ENCODE results near the gene TMEM168.
"Not testable (repeated sequence)": the region's sequence is repeated elsewhere in the genome, so short reads cannot be mapped to it uniquely, and the experiment has no call there.

The TMEM168 gene

GRCh38 chr7:112789817-112790585 is at the start of gene TMEM168:
Gene TMEM168 (minus strand): TSS chr7:112790393. CDS start chr7:112784825, 5,568 bp downstream.
- peak; percentile 89 for DNase-seq

GRCh38 chr7:112835928-112836327 is 45.7 kb upstream of the TMEM168 start:
- not testable (repeated sequence) for DNase-seq

GRCh38 chr7:112833082-112833481 is 42.9 kb upstream of the TMEM168 start:
- no peak for DNase-seq

GRCh38 chr7:112830769-112831168 is 40.6 kb upstream of the TMEM168 start:
- no peak for DNase-seq

DNA sequence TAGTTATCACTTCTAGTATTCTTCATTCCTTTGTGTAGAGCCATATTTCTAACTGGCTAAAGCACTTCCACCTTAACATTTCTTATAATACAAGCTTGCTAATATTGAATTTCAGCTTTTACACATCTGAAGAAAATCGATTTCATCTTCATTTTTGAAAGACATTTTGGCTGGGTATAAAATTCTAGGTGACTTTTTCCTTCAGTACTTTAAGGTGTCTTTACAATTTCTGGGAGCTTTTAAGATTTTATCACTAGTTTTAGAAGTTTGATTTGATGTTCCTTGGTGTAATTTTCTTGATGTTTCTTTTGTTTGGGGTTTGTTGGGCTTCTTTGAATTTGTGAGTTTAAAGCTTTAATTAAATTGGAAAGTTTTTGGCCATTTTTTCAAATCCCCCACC is 38.5 kb upstream of the TMEM168 start:
- DNase-seq: no peak

DNA sequence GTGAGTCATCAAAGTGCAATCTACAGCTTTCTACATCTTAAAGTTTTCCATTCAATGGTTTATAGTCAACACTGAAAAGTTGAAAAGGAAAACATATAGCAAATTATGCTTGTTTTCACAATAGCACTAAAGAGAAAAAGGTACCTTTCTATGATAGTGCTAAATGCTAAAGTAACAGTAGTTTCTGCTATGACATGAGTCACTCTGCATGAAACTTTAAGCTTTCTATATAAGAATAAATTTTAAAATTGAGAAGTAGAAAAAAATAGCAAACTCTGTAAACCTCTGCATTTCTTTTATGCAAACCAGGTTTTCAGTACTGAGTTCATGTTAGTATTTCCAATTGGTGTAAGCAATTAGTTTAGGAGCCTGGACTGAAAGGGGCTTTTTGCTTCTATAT is 31.2 kb upstream of the TMEM168 start:
- DNase-seq: no peak

DNA sequence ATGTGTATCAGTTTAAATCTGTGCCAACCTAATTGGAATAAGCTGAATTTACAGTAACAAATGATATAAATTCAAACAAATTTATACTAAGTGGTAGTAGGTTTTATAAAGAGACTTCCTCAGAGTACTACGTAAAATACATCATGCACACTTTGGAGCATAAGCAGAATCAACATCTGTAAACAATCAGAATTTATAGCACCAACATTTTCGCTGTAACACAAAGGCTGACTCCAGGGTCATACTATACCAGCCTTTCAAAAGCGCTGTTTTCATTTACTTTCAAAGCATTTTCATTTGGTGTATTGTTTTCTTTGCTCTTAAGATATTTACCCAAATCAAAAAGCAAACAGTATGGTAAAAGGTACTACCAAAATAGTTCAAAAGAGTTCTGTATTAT is 29.3 kb upstream of the TMEM168 start:
- DNase-seq: no peak

- DNase-seq: no peak
These were observed 16.0 kb upstream of the TMEM168 start for GRCh38 chr7:112806156-112806555.

DNA sequence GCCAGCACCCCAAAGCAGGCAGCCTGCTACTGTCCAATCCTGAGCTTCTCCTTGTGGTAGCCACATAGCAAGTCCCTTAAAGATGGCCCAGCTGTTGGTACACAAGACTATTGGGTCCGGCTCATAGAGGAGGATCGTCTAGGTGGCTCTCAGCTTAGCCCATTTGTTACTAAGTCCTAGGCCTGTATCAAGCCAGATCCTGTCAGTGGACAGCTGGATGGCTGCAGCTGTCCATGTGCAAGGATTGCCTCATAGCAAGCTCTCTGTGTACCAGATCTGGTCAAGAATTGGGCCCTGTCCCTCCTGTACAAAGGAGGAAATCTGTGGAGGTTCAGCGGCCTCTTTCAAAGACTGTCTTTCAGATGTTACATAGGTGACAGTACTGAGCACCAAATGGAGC is 12.2 kb upstream of the TMEM168 start:
- DNase-seq: no peak

GRCh38 chr7:112800486-112800885 is 10.3 kb upstream of the TMEM168 start:
- DNase-seq: no peak

GRCh38 chr7:112799448-112800120 is 9.4 kb upstream of the TMEM168 start:
- DNase-seq: no peak

GRCh38 chr7:112798274-112799159 is 8.3 kb upstream of the TMEM168 start:
- no peak for DNase-seq

GRCh38 chr7:112796552-112796951 is 6.4 kb upstream of the TMEM168 start:
- not testable (repeated sequence) for DNase-seq

- no peak for DNase-seq
These were observed 2.2 kb upstream of the TMEM168 start for GRCh38 chr7:112792441-112792840.

DNA sequence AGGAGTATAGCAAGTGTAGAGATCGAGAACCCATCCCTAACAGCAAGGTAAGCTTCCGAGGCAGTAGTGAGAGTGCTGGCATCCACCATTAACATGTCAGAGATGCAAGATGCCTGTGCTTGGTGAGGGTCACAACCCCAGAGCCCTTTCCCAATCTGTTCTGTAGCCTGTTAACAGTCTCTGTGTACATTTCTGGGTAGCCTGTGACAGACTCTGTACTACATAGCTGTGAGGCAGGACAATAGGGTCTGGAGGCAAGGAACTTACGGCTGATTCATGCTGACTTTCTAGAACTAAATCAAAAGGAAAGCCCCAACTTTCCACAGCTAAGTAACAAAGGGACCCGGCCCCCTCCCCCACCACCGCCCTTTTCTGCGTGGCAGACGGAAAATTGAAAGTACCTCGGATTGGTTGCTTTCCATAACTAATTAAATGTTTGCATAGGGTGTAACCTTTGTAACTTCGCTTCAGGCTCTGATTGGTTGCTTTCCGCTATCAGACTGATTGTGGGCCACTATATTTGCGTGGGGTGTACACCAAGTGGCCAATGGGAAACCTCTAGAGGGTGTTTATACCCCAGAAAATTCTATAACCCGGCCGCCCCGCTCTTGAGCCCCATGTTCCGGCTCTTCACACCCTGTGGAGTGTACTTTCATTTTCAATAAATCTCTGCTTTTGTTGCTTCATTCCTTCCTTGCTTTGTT is 1.4 kb upstream of the TMEM168 start:
- no peak for DNase-seq

GRCh38 chr7:112790586-112791003 is 402 bp upstream of the TMEM168 start:
- DNase-seq: no peak

GRCh38 chr7:112789453-112789816 is 758 bp downstream of the TMEM168 start:
- DNase-seq: no peak

DNA sequence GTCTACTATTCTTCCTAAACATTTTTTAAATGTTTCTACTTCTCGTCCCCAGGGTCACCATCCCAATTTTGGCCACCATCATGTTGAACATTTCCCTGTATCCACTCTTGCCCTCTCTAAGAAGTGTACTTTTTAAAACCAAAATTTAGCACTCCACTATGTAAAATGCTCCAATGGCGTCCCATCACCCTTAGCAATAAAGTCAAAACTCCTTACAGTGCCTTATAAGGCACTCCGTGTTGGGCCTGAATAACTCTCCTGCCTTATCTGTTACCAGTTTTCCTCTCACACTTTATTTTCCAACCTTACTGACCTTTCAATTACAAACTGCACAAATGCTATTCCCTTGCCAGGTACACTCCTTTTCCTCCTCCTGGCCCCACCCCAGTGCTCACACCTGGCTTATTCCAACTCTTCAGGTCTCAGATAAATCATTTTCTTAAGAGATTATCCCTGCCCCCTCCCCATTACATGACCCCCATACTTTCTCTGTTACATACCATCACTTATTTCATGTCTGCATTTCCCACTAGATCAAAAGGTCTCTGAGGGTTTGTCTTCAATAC is 1.3 kb downstream of the TMEM168 start:
- DNase-seq: no peak

DNA sequence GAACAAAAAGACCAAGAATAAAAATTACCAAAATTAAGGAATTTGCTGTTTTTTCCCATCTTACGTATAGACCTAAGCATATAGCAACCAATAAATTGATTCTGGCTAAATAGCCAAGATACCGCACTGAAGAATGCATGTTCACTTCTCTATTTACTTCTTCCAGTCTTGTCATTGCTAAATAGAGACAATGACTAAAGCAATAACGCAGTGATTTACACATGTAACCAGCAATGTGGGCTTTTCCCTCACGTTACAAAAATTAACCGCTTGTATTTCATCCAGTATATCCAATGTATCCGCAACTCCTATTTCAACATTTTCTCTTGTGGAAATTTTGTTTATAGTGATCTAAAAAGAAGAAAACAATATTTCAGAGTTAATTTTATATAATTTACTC is 5.6 kb downstream of the TMEM168 start:
- DNase-seq: no peak

- no peak for DNase-seq
These were observed 7.7 kb downstream of the TMEM168 start for GRCh38 chr7:112782498-112782897.

GRCh38 chr7:112781558-112781957 is 8.6 kb downstream of the TMEM168 start:
- no peak for DNase-seq

- no peak for DNase-seq
These were observed 9.1 kb downstream of the TMEM168 start for GRCh38 chr7:112781110-112781509.

- no peak for DNase-seq
These were observed 10.5 kb downstream of the TMEM168 start for GRCh38 chr7:112779667-112780066.
